ENCODE results near the gene LHFPL6. TPM values are rescaled to one million over a fixed set of nuclear protein-coding genes. Genes with fewer than 3 reads are reported as not detected.

The LHFPL6 gene
- total RNA-seq, 1 donor from 2014 or later, result 54.8 TPM

- no peaks in the 10 kb centered on the region for H3K36me3 ChIP-seq
- no peak overlapping the region for H3K4me3 ChIP-seq
- peaks cover 30% of the 10 kb centered on the region for H3K4me1 ChIP-seq
- TF ChIP-seq POLR2A (IDR thresholded peaks at IDR 0.05) (no peak), CTCF (IDR thresholded peaks at IDR 0.05) (no peak), POLR2AphosphoS5 (IDR thresholded peaks at IDR 0.05; ENCODE audit: insufficient read depth in 1 of 2, low read depth in 1 of 2) (no peak)
- intact Hi-C loops (cut with DNase I), result no loop called here
- no peaks in the 10 kb centered on the region for H3K27me3 ChIP-seq
- no peak overlapping the region for H3K27ac ChIP-seq
- no peaks in the 10 kb centered on the region for H3K9me3 ChIP-seq
- DNase-seq (ENCODE audit: extremely low spot score in 2 of 2), result no peak
These were observed 197.3 kb downstream of the LHFPL6 start for GRCh38 chr13:39405596-39406205.

- H3K9me3 ChIP-seq, result no peaks in the 10 kb centered on the region
- no peaks in the 10 kb centered on the region for H3K27me3 ChIP-seq
- no peaks in the 10 kb centered on the region for H3K36me3 ChIP-seq
- no peak for DNase-seq (ENCODE audit: extremely low spot score in 2 of 2)
- H3K4me1 ChIP-seq, result peaks cover 24% of the 10 kb centered on the region
- intact Hi-C loops (cut with DNase I), result no loop called here
- H3K4me3 ChIP-seq, result no peak overlapping the region
- no peak for TF ChIP-seq POLR2A (IDR thresholded peaks at IDR 0.05)
- no peak for TF ChIP-seq POLR2AphosphoS5 (IDR thresholded peaks at IDR 0.05; ENCODE audit: insufficient read depth in 1 of 2, low read depth in 1 of 2)
- TF ChIP-seq CTCF (IDR thresholded peaks at IDR 0.05), result no peak
- H3K27ac ChIP-seq, result no peak overlapping the region
These were observed 197.9 kb downstream of the LHFPL6 start for GRCh38 chr13:39405107-39405506.

GRCh38 chr13:39403106-39403505, 199.9 kb downstream of the LHFPL6 start:
- H3K9me3 ChIP-seq, result no peaks in the 10 kb centered on the region
- intact Hi-C loops (cut with DNase I), result no loop called here
- no peak for DNase-seq (ENCODE audit: extremely low spot score in 2 of 2)

GRCh38 chr13:39402221-39402970, 200.6 kb downstream of the LHFPL6 start:
- Histone ChIP-seq H3K4me3 (no peak overlapping the region), H3K36me3 (no peaks in the 10 kb centered on the region), H3K4me1 (peaks cover 2% of the 10 kb centered on the region), H3K9me3 (no peaks in the 10 kb centered on the region), H3K27ac (no peak overlapping the region), H3K27me3 (no peaks in the 10 kb centered on the region)
- TF ChIP-seq POLR2A (IDR thresholded peaks at IDR 0.05) (no peak), POLR2AphosphoS5 (IDR thresholded peaks at IDR 0.05; ENCODE audit: insufficient read depth in 1 of 2, low read depth in 1 of 2) (no peak), CTCF (IDR thresholded peaks at IDR 0.05) (no peak)
- DNase-seq (ENCODE audit: extremely low spot score in 2 of 2), result no peak
- intact Hi-C loops (cut with DNase I), result no loop called here

More at GRCh38 chr13:39403106-39403505, 199.9 kb downstream of the LHFPL6 start:
- H3K36me3 ChIP-seq, result no peaks in the 10 kb centered on the region
- TF ChIP-seq POLR2A (IDR thresholded peaks at IDR 0.05) (no peak), CTCF (IDR thresholded peaks at IDR 0.05) (no peak), POLR2AphosphoS5 (IDR thresholded peaks at IDR 0.05; ENCODE audit: insufficient read depth in 1 of 2, low read depth in 1 of 2) (no peak)
- H3K4me1 ChIP-seq, result peaks cover 8% of the 10 kb centered on the region
- H3K27me3 ChIP-seq, result no peaks in the 10 kb centered on the region
- no peak overlapping the region for H3K4me3 ChIP-seq
- no peak overlapping the region for H3K27ac ChIP-seq

- no peaks in the 10 kb centered on the region for H3K27me3 ChIP-seq
- no peak for DNase-seq (ENCODE audit: extremely low spot score in 2 of 2)
- H3K4me3 ChIP-seq, result no peak overlapping the region
- H3K27ac ChIP-seq, result no peak overlapping the region
- no peaks in the 10 kb centered on the region for H3K4me1 ChIP-seq
- TF ChIP-seq POLR2A (IDR thresholded peaks at IDR 0.05) (no peak), POLR2AphosphoS5 (IDR thresholded peaks at IDR 0.05; ENCODE audit: insufficient read depth in 1 of 2, low read depth in 1 of 2) (no peak), CTCF (IDR thresholded peaks at IDR 0.05) (no peak)
- H3K36me3 ChIP-seq, result no peaks in the 10 kb centered on the region
- intact Hi-C loops (cut with DNase I), result no loop called here
- no peaks in the 10 kb centered on the region for H3K9me3 ChIP-seq
These were observed 201.2 kb downstream of the LHFPL6 start for GRCh38 chr13:39401756-39402155.

Data from vagina (tissue), 2 donors.